Loucy (cell line): ENCODE results near the gene HMGB2.
A peak's percentile ranks its signal among the peaks of the same experiment; 100 is the strongest.

Experiments used
- H2AFZ ChIP-seq: fragments of 200-600 bp; sonication (generic); 2 replicates; pipeline ENCODE4 v1.6.0; 2016; ENCODE audit warnings: antibody characterized with exemption, mild to moderate bottlenecking, low read length, moderate library complexity
- H3F3A ChIP-seq: fragments of 200-600 bp; 2 replicates; pipeline ENCODE4 v1.6.0; 2016; ENCODE audit warnings: antibody characterized with exemption, low read depth, mild to moderate bottlenecking
- H3K27me3 ChIP-seq: fragments of 200-600 bp; sonication (generic); 2 replicates; pipeline ENCODE4 v1.6.1; 2014; ENCODE audit warnings: low read length, mild to moderate bottlenecking; ENCODE audit not compliant: insufficient read depth, poor library complexity, severe bottlenecking
- H3K36me3 ChIP-seq: fragments of 200-600 bp; sonication (generic); 2 replicates; pipeline ENCODE4 v1.6.1; 2016; ENCODE audit warnings: low read length; ENCODE audit not compliant: insufficient read depth
- H3K4me1 ChIP-seq: fragments of 200-600 bp; sonication (generic); 2 replicates; pipeline ENCODE4 v1.5.1; 2014; ENCODE audit warnings: low read length, mild to moderate bottlenecking; ENCODE audit not compliant: insufficient read depth, poor library complexity, severe bottlenecking
- H3K4me2 ChIP-seq: fragments of 200-600 bp; sonication (generic); 2 replicates; pipeline ENCODE4 v1.6.0; 2014; ENCODE audit warnings: antibody characterized with exemption, low read length, low read depth, mild to moderate bottlenecking; ENCODE audit not compliant: poor library complexity, severe bottlenecking
- H3K4me3 ChIP-seq: fragments of 200-600 bp; sonication (generic); 2 replicates; pipeline ENCODE4 v1.5.1; 2014; ENCODE audit warnings: low read length, mild to moderate bottlenecking, mixed read lengths; ENCODE audit not compliant: poor library complexity, severe bottlenecking
- H3K79me2 ChIP-seq: fragments of 200-600 bp; sonication (generic); 2 replicates; pipeline ENCODE4 v1.6.1; 2014; ENCODE audit warnings: low read length; ENCODE audit not compliant: insufficient read depth
- H3K9ac ChIP-seq: fragments of 200-600 bp; sonication (generic); 2 replicates; pipeline ENCODE4 v1.6.0; 2014; ENCODE audit warnings: mild to moderate bottlenecking, low read depth, low read length, moderate library complexity; ENCODE audit not compliant: poor library complexity, severe bottlenecking
- H3K9me2 ChIP-seq: fragments of 200-600 bp; sonication (generic); replicated peaks from 2 replicates; pipeline ENCODE4 v1.6.1; 2016; ENCODE audit warnings: low read depth, low read length, mixed read lengths
- H3K9me3 ChIP-seq: fragments of 200-600 bp; sonication (generic); 2 replicates; pipeline ENCODE4 v1.6.1; 2014; ENCODE audit warnings: mild to moderate bottlenecking, antibody characterized with exemption, low read length, low read depth; ENCODE audit not compliant: insufficient read depth
- H4K20me1 ChIP-seq: fragments of 200-600 bp; sonication (generic); 2 replicates; pipeline ENCODE4 v1.6.0; 2014; ENCODE audit warnings: antibody characterized with exemption, low read length, mild to moderate bottlenecking; ENCODE audit not compliant: insufficient read depth, poor library complexity, severe bottlenecking
- EZH2phosphoT487 ChIP-seq: fragments of 200-600 bp; IDR thresholded peaks from 2 replicates; pipeline ENCODE4 v1.6.1; 2018; ENCODE audit warnings: antibody characterized with exemption, mild to moderate bottlenecking, moderate library complexity, borderline replicate concordance
- TF ChIP-seq, protein P1 (sequence below): fragments of 200-600 bp; sonication (generic); conservative IDR thresholded peaks from 2 replicates; pipeline ENCODE4 v1.5.1; 2014; ENCODE audit warnings: mild to moderate bottlenecking, antibody characterized with exemption, low read length

Gene HMGB2

GRCh38 chr4:173343832-173344397, 9.8 kb upstream of the HMGB2 start:
- Histone ChIP-seq H3K4me1 (peaks cover 13% of the 10 kb centered on the region), H3K9me2 (no peaks in the 10 kb centered on the region), H3K4me2 (no peak overlapping the region), H3K27me3 (no peaks in the 10 kb centered on the region), H3K4me3 (no peak overlapping the region), H3K36me3 (no peaks in the 10 kb centered on the region), H2AFZ (no peak overlapping the region), H4K20me1 (no peaks in the 10 kb centered on the region), H3K79me2 (peaks cover 9% of the 10 kb centered on the region; the same call in 1 of the 2 replicates), H3K9me3 (no peaks in the 10 kb centered on the region; the same call in 1 of the 2 replicates), H3K9ac (no peak overlapping the region), H3F3A (no peaks in the 10 kb centered on the region)
- TF ChIP-seq, protein P1, sequence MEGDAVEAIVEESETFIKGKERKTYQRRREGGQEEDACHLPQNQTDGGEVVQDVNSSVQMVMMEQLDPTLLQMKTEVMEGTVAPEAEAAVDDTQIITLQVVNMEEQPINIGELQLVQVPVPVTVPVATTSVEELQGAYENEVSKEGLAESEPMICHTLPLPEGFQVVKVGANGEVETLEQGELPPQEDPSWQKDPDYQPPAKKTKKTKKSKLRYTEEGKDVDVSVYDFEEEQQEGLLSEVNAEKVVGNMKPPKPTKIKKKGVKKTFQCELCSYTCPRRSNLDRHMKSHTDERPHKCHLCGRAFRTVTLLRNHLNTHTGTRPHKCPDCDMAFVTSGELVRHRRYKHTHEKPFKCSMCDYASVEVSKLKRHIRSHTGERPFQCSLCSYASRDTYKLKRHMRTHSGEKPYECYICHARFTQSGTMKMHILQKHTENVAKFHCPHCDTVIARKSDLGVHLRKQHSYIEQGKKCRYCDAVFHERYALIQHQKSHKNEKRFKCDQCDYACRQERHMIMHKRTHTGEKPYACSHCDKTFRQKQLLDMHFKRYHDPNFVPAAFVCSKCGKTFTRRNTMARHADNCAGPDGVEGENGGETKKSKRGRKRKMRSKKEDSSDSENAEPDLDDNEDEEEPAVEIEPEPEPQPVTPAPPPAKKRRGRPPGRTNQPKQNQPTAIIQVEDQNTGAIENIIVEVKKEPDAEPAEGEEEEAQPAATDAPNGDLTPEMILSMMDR = no peak
- TF ChIP-seq EZH2phosphoT487 = no peak

GRCh38 chr4:173337463-173337862, 3.3 kb upstream of the HMGB2 start:
- TF ChIP-seq, protein P1 = no peak
- no peak for TF ChIP-seq EZH2phosphoT487

GRCh38 chr4:173334891-173335752, 964 bp upstream of the HMGB2 start:
- Histone ChIP-seq H3K9me3 (no peaks in the 10 kb centered on the region), H3K4me2 (peak overlapping the region; percentile 97), H3K79me2 (peaks cover 82% of the 10 kb centered on the region), H3K9me2 (no peaks in the 10 kb centered on the region), H2AFZ (peak overlapping the region; percentile 54), H3F3A (no peaks in the 10 kb centered on the region), H3K4me3 (peak overlapping the region; percentile 99), H3K9ac (peak overlapping the region; percentile 100), H4K20me1 (peaks cover 38% of the 10 kb centered on the region), H3K4me1 (peaks cover 52% of the 10 kb centered on the region), H3K27me3 (peaks cover 12% of the 10 kb centered on the region), H3K36me3 (peaks cover 31% of the 10 kb centered on the region)
- TF ChIP-seq EZH2phosphoT487 = no peak
- TF ChIP-seq, protein P1 = no peak

More at GRCh38 chr4:173337463-173337862, 3.3 kb upstream of the HMGB2 start:
- Histone ChIP-seq H3K79me2 (peaks cover 58% of the 10 kb centered on the region), H2AFZ (no peak overlapping the region), H3K4me3 (peak overlapping the region; percentile 59), H3K9me2 (no peaks in the 10 kb centered on the region), H3F3A (no peaks in the 10 kb centered on the region), H3K4me1 (peaks cover 48% of the 10 kb centered on the region), H3K27me3 (peaks cover 12% of the 10 kb centered on the region), H3K4me2 (peak overlapping the region; percentile 97), H3K9me3 (no peaks in the 10 kb centered on the region), H3K36me3 (peaks cover 10% of the 10 kb centered on the region), H3K9ac (peak overlapping the region; percentile 100), H4K20me1 (peaks cover 15% of the 10 kb centered on the region)
